IgD-negative memory B cell (primary cell): ENCODE measurements around the gene SEZ6L2. TPM values are rescaled to one million over a fixed set of nuclear protein-coding genes. Genes with fewer than 3 reads are reported as not detected.
"Not testable (repeated sequence)": the region's sequence is repeated elsewhere in the genome, so short reads cannot be mapped to it uniquely, and the experiment has no call there.

Experiments
- H3K27ac Mint-ChIP-seq, 3 donors: one replicate each; pipeline ENCODE4 v1.8.0; 2020 to 2022; ENCODE audit warnings: mild to moderate bottlenecking in 3 of 3, mixed read lengths in 3 of 3, moderate library complexity in 1 of 3
- H3K27me3 Mint-ChIP-seq: one replicate; pipeline ENCODE4 v1.8.0; 2021; ENCODE audit warnings: mixed read lengths
- H3K36me3 Mint-ChIP-seq: one replicate; pipeline ENCODE4 v1.8.0; 2020; ENCODE audit warnings: mild to moderate bottlenecking, mixed read lengths
- H3K4me1 Mint-ChIP-seq, 3 donors: one replicate each; pipeline ENCODE4 v1.8.0; 2020 to 2022; ENCODE audit warnings: mixed read lengths in 3 of 3, mild to moderate bottlenecking in 1 of 3
- H3K4me3 Mint-ChIP-seq, 4 donors: one replicate each; pipeline ENCODE4 v1.8.0; 2020 to 2022; ENCODE audit warnings: mild to moderate bottlenecking in 4 of 4, mixed read lengths in 4 of 4, moderate library complexity in 3 of 4
- H3K9me3 Mint-ChIP-seq, 3 donors: one replicate each; pipeline ENCODE4 v1.8.0; 2020 to 2021; ENCODE audit warnings: mixed read lengths in 3 of 3, mild to moderate bottlenecking in 1 of 3
- polyA plus RNA-seq: library from polyadenylated mRNA; unstranded; fragments of 300-500 nt; fragmentation: Illumina TruSeq; gene quantifications from one replicate; pipeline ENCODE4 v1.2.3, GENCODE V29; 2021

The SEZ6L2 gene
- not detected for polyA plus RNA-seq

DNA sequence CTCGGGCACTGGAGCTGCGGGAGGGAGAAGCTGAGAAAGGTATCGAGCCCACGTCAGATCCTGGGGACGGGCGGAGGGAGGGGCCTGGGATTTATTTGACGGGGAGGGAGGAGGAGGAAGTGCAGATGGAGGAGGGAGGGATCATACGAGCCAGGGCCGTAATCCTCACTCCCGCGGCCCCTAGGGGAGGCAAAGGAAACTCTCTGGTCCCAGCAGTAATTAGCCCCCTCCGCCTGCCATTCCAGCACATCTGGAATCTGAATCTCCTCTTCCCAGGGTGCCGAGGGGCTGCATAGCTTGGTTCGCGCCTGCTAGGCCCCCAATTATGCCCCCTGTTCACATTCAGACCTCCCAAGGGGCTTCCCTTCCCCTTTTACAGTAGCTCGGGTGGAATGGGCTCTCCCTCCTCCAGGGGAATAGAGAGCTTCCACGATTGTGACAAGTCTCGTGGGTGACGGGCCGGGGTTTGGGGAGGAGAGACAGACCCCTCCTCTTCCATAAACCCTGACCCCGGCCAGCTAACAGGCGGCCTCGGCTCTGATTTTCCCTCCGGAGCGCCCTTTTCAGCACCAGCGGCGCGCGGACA lies at the start of gene SEZ6L2:
TSS of gene SEZ6L2 (minus strand) at position 35 of the 586 bp plus-strand sequence. CDS start 531 bp downstream, outside the sequence.
- no peaks in the 10 kb centered on the region for H3K9me3 Mint-ChIP-seq
- peaks cover 0 to 5% (median 5%) of the 10 kb centered on the region in 3 donors for H3K4me1 Mint-ChIP-seq
- peaks cover 2% of the 10 kb centered on the region for H3K36me3 Mint-ChIP-seq
- peaks cover 22% of the 10 kb centered on the region for H3K27me3 Mint-ChIP-seq
- H3K27ac Mint-ChIP-seq = no peak within 1 kb of the TSS
- H3K4me3 Mint-ChIP-seq = peak within 1 kb of the TSS in 3 of 4 donors; percentile 50 to 67 (median 63)

DNA sequence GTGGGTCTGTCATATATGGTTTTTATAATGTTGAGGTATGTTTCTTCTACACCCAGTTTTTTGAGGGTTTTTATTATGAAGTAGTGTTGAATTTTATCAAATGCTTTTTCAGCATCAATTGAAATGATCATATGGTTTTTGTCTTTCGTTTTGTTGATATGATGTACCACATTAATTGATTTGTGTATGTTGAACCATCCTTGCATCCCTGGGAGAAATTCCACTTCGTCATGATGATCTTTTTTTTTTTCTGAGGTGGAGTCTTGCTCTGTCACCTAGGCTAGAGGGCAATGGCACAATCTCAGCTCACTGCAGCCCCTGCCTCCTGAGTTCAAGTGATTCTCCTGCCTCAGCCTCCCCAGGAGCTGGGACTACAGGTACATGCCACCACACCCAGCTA lies 48.5 kb upstream of the SEZ6L2 start:
- Mint-ChIP-seq H3K4me3 (no peak overlapping the region), H3K36me3 (peaks cover 1% of the 10 kb centered on the region), H3K27me3 (no peaks in the 10 kb centered on the region), H3K4me1 (no peaks in the 10 kb centered on the region), H3K27ac (no peak overlapping the region), H3K9me3 (peaks cover 2 to 8% (median 3%) of the 10 kb centered on the region in 3 donors)

DNA sequence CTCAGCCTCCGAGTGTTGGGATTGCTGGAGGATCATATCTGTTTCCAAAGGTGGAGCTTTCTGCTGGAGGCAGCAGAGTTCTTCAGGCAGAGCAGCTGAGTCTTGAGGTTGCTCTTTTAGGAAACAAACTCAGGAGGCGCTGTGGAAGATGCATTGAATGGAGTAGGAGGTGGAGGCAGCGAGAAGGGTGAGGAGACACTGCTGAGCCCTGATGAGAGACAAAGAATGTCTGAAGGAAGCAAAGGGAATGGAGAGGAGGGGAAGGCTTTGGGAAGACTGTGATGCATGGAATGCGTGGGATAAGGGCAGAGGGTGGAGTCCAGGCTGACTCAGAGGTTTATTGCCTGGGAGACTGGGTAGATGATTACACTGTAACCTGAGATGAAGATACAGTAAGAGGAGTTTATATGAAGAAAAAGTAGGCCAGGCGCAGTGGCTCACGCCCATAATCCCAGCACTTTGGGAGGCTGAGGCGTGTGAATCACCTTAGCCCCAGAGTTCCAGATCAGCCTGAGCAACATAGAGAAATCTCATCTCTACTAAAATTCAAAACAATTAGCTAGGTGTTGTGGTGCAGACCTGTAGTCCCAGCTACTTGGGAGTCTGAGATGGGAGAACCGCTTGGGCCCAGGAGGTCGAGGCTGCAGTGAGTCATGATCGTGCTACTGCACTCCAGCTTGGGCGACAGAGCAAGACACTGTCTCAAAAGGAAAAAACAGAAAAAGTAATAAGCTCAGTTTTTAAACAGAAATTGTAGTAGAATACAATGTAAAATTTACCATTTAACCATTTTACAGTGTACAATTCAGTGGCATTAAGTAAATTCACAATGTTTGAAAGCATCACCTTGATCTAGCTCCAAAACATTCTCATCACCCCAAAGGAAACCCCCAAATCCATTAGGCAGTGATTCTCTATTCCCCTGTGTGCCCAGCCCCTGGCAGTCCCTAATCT lies 44.8 kb upstream of the SEZ6L2 start:
- H3K27ac Mint-ChIP-seq = no peak overlapping the region
- H3K4me1 Mint-ChIP-seq = no peaks in the 10 kb centered on the region
- peaks cover 8% of the 10 kb centered on the region for H3K27me3 Mint-ChIP-seq
- H3K9me3 Mint-ChIP-seq = peaks cover 0 to 2% (median 0%) of the 10 kb centered on the region in 3 donors
- H3K36me3 Mint-ChIP-seq = peaks cover 1% of the 10 kb centered on the region
- no peak overlapping the region for H3K4me3 Mint-ChIP-seq

DNA sequence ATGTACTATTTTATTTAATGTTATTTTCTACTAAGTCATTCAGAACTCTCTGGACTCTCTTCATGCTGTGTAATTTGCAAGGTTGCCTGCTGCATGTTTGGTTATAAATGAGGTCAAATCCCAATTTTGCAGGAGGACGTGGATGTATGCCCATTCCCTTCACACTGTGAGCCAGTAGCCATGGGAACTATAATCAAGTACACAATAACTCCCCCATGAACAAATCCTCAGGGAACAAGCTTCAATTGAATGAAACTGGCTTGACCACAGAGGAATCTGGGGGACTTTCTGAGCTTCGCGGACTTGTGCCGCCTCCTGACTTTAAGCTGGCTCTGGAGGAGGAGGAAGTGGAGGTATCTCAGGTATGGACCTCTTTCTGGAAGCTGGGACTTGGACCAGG lies 41.3 kb upstream of the SEZ6L2 start:
- H3K27ac Mint-ChIP-seq = peak overlapping the region in 1 of 3 donors; percentile 16
- peaks cover 9% of the 10 kb centered on the region for H3K27me3 Mint-ChIP-seq
- no peaks in the 10 kb centered on the region for H3K4me1 Mint-ChIP-seq
- H3K9me3 Mint-ChIP-seq = peaks cover 0 to 2% (median 0%) of the 10 kb centered on the region in 3 donors
- no peaks in the 10 kb centered on the region for H3K36me3 Mint-ChIP-seq
- H3K4me3 Mint-ChIP-seq = no peak overlapping the region

DNA sequence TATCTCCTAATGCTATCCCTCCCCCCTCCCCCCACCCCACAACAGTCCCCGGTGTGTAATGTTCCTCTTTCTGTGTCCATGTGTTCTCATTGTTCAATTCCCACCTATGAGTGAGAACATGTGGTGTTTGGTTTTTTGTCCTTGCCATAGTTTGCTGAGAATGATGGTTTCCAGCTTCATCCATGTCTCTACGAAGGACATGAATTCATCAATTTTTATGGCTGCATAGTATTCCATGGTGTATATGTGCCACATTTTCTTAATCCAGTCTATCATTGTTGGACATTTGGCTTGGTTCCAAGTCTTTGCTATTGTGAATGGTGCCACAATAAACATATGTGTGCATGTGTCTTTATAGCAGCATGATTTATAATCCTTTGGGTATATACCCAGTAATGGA lies 32.4 kb upstream of the SEZ6L2 start:
- not testable (repeated sequence) for H3K27me3 Mint-ChIP-seq, H3K4me1 Mint-ChIP-seq, H3K36me3 Mint-ChIP-seq, H3K27ac Mint-ChIP-seq, H3K9me3 Mint-ChIP-seq
- H3K4me3 Mint-ChIP-seq = peak overlapping the region in 1 of 4 donors; percentile 20

DNA sequence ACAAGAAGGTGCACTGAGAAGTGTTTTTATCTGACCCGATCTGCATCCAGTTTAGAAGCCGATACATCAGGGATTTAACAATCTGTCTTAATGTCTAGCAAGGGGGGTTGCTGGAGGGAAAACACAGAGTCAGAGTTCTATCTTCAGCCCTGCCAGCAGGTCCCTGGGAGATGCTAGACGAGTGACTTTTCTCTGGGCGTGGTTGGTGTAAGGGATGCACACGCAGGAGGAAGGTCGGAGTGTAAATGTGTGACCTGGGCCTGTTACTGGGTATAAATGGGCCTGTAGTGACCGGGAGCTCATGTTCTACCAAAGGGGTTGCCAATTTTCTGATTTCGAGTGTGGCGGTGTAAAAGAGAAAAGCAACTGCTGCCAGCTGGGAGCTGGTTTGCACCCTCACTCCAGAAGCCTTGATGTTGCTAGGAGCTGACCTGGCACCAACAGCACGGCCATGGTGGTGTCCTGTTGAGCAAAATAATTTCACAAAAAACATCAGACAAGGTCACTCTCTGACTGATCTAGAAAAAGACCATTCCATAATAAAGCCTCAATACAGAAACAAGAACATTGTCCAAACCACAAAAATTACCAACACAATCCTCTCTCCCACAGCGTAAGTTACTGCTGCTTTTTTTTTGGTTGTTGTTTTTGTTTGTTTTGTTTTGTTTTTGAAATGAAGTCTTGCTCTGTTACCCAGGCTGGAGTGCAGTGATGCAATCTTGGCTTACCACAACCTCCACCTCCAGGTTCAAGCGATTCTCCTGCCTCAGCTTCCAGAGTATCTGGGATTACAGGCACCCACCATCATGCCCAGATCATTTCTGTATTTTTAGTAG lies 27.9 kb upstream of the SEZ6L2 start:
- H3K4me1 Mint-ChIP-seq = peaks cover 23 to 31% (median 27%) of the 10 kb centered on the region in 3 donors
- H3K4me3 Mint-ChIP-seq = peak overlapping the region; percentile 94 to 99 (median 98)
- H3K27ac Mint-ChIP-seq = peak overlapping the region; percentile 89 to 97 (median 96)
- no peaks in the 10 kb centered on the region for H3K27me3 Mint-ChIP-seq
- H3K9me3 Mint-ChIP-seq = no peaks in the 10 kb centered on the region
- H3K36me3 Mint-ChIP-seq = no peaks in the 10 kb centered on the region

DNA sequence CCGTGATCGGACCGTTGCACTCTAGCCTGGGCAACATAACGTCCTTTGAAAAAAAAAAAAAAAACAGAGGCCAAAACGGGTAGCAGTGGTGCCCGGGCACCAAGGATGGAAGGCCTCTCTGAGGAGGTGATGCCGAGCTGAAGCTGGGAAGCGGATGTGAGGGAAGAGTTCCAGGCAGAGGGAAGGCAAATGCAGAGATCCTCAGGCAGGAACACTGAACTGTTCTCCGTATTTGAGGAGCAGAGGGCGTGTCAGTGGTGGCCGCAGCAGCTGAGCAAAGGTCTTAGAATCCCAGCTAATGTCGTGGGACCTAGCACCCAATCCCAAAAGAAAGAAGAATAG lies 27.3 kb upstream of the SEZ6L2 start:
- peaks cover 23 to 31% (median 27%) of the 10 kb centered on the region in 3 donors for H3K4me1 Mint-ChIP-seq
- no peaks in the 10 kb centered on the region for H3K27me3 Mint-ChIP-seq
- peak overlapping the region; percentile 89 to 97 (median 96) for H3K27ac Mint-ChIP-seq
- H3K9me3 Mint-ChIP-seq = no peaks in the 10 kb centered on the region
- H3K36me3 Mint-ChIP-seq = no peaks in the 10 kb centered on the region
- H3K4me3 Mint-ChIP-seq = peak overlapping the region; percentile 94 to 99 (median 98)

DNA sequence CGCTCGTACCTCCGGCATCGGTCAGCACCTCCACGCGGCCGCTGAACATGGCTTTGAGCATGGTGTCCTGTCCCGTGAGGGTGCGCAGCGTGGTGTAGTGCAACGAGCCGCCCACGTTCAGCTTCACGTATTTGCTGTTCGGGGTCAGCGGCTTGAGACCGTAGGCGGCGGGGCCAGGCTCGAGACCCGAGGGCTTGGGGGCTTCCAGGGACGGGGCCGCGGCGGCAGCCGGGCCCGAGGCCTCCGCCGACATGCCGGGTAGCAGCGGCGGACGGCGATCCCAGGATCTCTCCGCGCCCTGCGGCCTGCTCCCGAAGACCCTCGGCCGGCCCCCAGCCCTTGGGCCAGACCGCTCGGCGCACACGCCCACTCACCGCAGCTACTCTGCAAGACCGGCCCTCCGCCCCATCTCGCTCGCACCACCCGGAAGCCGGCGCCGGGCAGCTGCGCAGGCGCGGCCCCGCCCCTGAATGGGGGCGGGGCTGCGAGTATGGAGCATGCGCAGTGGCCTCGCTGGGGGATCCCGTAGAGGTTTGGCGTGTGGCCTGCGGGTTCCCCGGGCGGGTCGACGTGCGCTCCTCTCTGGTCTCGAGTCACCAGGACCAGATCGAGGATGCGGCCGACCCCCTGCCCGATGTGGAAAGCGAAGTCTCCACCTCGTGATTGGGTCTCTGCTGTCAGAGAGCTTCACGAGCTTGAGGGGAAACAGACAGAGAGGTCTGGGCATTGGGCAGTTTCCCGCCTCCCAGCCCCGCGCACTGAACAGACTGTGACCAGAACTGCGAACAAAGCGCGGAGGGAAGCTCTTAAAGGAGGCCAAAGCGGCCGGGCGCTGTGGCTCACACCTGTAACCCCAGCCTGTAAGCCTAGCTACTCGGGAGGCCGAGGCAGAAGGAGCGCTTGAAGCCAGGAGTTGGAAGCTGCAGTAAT lies 26.7 kb upstream of the SEZ6L2 start, which contains the start of gene KCTD13:
TSS of gene KCTD13 (minus strand) at position 446 of the 930 bp plus-strand sequence. CDS start at position 253, 193 bp downstream.
- H3K4me1 Mint-ChIP-seq = peaks cover 24 to 31% (median 27%) of the 10 kb centered on the region in 3 donors
- H3K36me3 Mint-ChIP-seq = no peaks in the 10 kb centered on the region

DNA sequence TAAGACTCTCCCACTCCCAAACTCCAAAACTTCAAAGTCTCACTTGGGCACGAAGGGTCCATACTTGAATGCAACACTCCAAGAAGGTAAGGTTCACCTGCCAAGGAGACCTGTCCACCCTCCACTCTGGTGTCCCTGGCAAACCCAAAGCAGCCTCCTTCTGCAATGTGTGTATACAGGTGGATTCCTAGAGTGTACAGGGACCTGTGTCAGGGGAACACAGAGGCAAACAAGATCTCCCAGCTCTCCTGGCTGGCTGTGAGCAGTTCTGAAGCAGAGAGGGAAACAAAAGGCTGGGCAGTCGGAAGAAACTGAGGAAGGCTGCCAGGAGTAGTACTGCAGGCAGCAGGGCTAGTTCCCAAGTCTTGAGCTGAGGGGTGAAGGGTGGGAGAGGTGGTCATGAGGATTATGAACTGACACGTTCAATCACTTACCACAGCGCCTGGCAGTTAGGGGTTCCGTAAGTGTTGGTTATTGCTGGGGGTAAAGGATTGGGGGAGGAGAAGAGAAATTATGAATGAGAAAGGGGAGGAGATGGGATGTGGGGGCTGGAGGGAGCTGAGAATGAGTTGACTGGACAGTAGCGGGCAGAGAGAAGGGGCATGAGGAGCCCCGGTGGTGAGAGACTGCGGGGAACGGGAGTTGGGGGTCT lies 25.9 kb upstream of the SEZ6L2 start:
- no peaks in the 10 kb centered on the region for H3K9me3 Mint-ChIP-seq
- H3K36me3 Mint-ChIP-seq = no peaks in the 10 kb centered on the region
- H3K27ac Mint-ChIP-seq = peak overlapping the region; percentile 71 to 95 (median 81)
- peaks cover 27 to 31% (median 30%) of the 10 kb centered on the region in 3 donors for H3K4me1 Mint-ChIP-seq
- H3K4me3 Mint-ChIP-seq = peak overlapping the region; percentile 94 to 99 (median 98)
- no peaks in the 10 kb centered on the region for H3K27me3 Mint-ChIP-seq

More for the DNA sequence above, 26.7 kb upstream of the SEZ6L2 start, which contains the start of gene KCTD13:
- peak within 1 kb of the TSS; percentile 94 to 99 (median 98) for H3K4me3 Mint-ChIP-seq
- H3K27ac Mint-ChIP-seq = peak within 1 kb of the TSS; percentile 89 to 97 (median 96)
- H3K27me3 Mint-ChIP-seq = no peaks in the 10 kb centered on the region
- no peaks in the 10 kb centered on the region for H3K9me3 Mint-ChIP-seq

DNA sequence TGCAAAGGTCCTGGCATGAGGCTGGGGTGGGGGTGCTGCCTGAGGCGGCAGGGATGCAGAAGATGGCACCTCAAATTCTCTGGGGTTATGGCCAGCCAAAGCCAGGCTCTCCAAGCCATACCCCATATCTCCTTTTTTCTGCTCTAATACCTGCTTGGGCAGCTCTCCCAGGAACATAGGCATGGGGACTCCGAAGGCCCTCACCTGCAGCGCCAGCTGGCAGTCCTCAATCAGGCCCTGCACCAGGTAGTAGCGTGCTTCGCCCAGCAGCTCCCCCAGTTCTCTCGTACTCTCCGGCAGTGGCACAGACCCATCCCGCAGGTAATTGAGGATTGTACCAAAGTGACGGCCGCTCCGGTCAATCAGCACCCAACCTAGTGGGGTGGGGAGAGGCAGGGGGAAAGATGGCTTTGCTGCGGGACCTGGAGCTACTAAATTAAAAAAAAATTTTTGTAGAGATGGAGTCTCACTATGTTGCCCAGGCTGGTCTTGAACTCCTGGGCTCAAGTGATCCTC lies 23.7 kb upstream of the SEZ6L2 start:
- Mint-ChIP-seq H3K4me3 (peak overlapping the region in 1 of 4 donors; percentile 60), H3K27ac (no peak overlapping the region), H3K27me3 (no peaks in the 10 kb centered on the region), H3K9me3 (no peaks in the 10 kb centered on the region), H3K36me3 (no peaks in the 10 kb centered on the region), H3K4me1 (peaks cover 27 to 31% (median 31%) of the 10 kb centered on the region in 3 donors)

DNA sequence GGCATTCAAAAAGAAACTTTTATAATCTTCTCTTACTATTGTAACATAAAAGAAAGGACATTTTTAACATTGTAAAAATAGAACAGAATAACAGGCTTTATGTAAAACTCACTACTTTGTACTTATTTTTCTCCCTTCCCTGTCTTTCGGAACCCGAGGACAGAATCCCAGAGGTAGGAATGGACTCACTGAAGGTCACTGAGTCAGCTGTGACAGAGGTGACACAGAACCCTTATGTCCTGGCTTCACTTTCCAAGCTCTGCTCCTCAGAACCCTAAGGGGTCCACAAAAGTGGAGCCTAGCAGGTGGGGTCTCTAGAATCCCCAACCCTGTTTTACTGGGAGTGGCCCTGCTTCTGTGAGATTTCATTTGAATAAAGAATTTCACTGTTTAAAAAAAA lies 23.0 kb upstream of the SEZ6L2 start:
- Mint-ChIP-seq H3K27ac (no peak overlapping the region), H3K27me3 (no peaks in the 10 kb centered on the region), H3K9me3 (no peaks in the 10 kb centered on the region), H3K4me3 (peak overlapping the region in 1 of 4 donors; percentile 60), H3K36me3 (no peaks in the 10 kb centered on the region), H3K4me1 (peaks cover 27 to 30% (median 27%) of the 10 kb centered on the region in 3 donors)

DNA sequence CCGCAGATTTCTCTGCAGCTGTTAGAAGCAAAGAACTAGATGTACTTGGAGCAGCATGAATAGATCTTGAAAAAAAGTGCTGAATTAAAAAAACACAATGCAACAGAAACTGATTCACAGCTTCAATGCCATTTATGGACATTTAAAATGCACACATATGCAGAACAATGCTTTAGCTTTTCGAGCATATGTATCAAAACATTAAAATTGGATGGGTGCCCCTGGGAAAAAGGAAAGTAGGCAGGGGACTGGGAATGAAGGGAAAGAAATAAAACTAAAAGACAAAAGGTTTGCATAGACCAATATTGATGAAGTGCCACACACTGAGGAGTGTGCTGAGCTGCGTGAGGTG lies 21.7 kb upstream of the SEZ6L2 start:
- H3K4me3 Mint-ChIP-seq = peak overlapping the region in 1 of 4 donors; percentile 22
- no peaks in the 10 kb centered on the region for H3K27me3 Mint-ChIP-seq
- no peaks in the 10 kb centered on the region for H3K36me3 Mint-ChIP-seq
- H3K4me1 Mint-ChIP-seq = peaks cover 16 to 17% (median 17%) of the 10 kb centered on the region in 3 donors
- H3K9me3 Mint-ChIP-seq = no peaks in the 10 kb centered on the region
- H3K27ac Mint-ChIP-seq = no peak overlapping the region
